ENCODE results near the gene AGMO.

AGMO gene

DNA sequence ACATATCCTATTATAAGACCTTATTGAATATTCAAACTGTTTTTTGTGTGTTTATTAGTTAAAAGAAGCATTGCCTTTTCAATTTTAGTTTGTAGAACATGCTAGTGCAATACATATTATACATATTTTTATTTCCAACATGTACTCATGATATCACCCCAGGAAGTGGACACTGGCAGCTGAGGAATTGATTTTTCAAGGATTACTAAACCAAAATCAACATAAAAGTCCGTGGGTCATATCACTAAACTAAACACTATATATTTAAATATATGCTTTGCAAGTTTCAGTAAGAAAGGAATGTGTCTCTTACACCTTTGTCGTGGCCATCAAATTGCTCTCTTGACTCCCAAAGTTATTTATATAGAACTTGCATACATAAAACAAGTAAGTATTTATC lies 185.2 kb downstream of the AGMO start:
- no peak overlapping the region for H3K4me3 ChIP-seq (ENCODE audit: low read depth, low read length)
- TF ChIP-seq, protein P1, sequence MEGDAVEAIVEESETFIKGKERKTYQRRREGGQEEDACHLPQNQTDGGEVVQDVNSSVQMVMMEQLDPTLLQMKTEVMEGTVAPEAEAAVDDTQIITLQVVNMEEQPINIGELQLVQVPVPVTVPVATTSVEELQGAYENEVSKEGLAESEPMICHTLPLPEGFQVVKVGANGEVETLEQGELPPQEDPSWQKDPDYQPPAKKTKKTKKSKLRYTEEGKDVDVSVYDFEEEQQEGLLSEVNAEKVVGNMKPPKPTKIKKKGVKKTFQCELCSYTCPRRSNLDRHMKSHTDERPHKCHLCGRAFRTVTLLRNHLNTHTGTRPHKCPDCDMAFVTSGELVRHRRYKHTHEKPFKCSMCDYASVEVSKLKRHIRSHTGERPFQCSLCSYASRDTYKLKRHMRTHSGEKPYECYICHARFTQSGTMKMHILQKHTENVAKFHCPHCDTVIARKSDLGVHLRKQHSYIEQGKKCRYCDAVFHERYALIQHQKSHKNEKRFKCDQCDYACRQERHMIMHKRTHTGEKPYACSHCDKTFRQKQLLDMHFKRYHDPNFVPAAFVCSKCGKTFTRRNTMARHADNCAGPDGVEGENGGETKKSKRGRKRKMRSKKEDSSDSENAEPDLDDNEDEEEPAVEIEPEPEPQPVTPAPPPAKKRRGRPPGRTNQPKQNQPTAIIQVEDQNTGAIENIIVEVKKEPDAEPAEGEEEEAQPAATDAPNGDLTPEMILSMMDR (IDR thresholded peaks at IDR 0.05; ENCODE audit: low read depth, low read length, missing control alignments) = no peak
- DNase-seq (ENCODE audit: low read depth) = no peak

DNA sequence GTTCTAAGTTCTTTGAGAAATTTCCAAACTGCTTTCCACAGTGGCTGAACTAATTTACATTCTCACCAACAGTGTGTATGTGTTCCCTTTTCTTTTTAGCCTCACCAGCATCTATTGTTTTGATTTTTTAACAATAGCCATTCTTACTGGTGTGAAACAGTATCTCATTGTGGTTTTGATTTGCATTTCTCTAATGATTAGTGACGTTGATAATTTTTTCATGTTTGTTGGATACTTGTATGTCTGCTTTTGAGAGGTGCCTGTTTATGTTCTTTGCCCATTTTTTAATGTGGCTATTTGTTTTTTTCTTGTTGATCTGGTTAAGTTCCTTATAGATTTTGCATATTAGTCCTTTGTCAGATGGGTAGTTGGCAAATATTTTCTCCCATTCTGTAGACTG lies 191.4 kb downstream of the AGMO start:
- TF ChIP-seq, protein P1 (IDR thresholded peaks at IDR 0.05; ENCODE audit: low read depth, low read length, missing control alignments) = no peak
- DNase-seq (ENCODE audit: low read depth) = no peak
- no peak overlapping the region for H3K4me3 ChIP-seq (ENCODE audit: low read depth, low read length)

DNA sequence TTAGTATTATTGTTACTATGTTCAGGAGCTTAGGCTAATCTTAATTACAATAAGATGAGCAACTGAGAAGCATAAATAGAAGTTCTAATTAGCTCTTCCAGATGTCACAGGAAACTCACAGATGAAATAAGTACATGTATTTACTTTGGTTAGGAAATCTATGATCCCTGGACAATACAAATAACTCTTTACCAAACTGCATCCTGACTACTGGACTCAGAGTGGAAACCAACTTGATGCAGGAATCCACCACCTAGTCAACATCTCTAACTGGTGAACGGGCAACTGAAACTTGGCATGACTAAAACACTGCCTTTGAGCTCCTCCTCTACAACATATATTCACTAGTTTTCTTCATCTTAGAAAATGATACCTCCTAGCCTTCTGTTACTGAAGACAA lies 193.2 kb downstream of the AGMO start:
- TF ChIP-seq, protein P1 (IDR thresholded peaks at IDR 0.05; ENCODE audit: low read depth, low read length, missing control alignments) = no peak
- DNase-seq (ENCODE audit: low read depth) = no peak
- H3K4me3 ChIP-seq (ENCODE audit: low read depth, low read length) = no peak overlapping the region

DNA sequence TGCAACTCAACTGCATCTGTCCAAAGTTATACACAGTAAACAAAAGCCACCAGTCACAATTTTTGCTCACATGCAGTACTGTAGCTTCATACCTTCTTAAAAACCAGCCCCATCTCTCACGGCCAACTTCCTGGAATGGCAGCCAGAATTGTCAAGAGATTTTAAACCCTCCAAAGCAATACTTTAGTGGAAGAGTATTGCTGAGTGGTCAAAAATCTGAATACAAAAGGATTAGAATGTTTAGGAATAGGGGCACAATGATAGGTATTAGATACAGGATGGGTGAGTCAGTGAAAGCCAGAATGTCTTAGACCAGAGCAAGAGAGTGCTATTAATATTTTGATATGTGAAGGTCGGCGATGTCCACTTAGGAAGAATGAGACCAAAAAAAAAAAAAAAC lies 193.9 kb downstream of the AGMO start:
- DNase-seq (ENCODE audit: low read depth) = no peak

DNA sequence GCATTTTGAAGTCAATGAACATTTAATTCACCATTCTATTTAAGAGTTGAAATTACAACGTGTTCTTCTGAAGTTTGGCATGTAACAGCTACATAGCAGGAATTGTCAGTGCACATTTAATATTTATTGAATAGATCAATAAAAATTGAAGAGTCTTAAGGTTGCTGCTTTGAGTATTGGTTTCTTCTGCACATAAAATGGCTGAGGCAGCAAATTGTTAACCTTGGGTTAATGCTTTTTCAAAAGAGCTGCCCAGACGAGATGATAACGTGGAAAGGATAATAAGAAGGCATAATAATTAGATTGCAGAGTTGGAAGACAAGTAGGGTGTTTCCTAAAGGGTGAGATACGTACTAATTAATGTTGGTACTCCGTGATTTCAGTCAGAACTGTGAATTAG lies 203.7 kb downstream of the AGMO start:
- TF ChIP-seq, protein P1 (IDR thresholded peaks at IDR 0.05; ENCODE audit: low read depth, low read length, missing control alignments) = no peak
- no peak overlapping the region for H3K4me3 ChIP-seq (ENCODE audit: low read depth, low read length)

More for the DNA sequence above, 193.9 kb downstream of the AGMO start:
- TF ChIP-seq, protein P1 (IDR thresholded peaks at IDR 0.05; ENCODE audit: low read depth, low read length, missing control alignments) = no peak
- H3K4me3 ChIP-seq (ENCODE audit: low read depth, low read length) = no peak overlapping the region

DNA sequence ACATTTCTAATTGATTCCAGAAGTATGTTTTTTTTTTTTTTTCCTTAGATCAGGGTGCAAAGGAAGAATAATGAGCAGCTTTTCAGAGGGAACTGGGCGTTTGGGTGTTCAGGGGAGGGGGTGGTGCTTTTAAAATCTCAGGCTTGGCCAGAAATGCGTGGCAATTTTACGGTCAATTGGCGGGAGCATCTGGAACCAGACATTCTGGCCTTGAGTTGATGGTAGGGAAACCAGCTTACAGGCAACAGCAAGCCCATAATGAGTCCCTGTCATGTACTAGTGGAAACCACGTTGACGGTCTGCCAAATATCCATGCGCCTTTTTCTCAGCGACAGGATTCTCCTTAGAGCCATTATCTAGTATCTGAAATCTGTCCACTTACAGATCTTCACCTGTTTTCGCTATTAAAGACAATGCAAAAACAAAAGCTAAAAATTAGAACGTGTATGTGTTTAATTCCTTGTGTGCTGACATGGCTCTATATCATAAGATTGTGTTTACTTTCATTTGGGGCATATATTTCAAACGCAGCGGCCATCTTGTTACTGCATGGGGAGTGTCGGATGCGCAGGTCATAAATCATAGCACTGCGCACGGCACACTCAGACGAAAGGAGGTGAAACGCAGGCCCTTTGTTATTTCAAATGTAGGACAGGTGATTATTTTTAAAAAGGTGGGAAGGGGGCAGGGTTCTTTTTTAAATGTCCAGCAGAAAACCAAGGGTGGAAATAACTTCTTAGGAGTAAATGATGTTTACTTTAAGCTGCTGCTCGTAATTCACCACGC lies 209.2 kb downstream of the AGMO start:
- TF ChIP-seq, protein P1 (IDR thresholded peaks at IDR 0.05; ENCODE audit: low read depth, low read length, missing control alignments) = no peak
- no peak for DNase-seq (ENCODE audit: low read depth)
- no peak overlapping the region for H3K4me3 ChIP-seq (ENCODE audit: low read depth, low read length)

More for the DNA sequence above, 203.7 kb downstream of the AGMO start:
- DNase-seq (ENCODE audit: low read depth) = no peak

DNA sequence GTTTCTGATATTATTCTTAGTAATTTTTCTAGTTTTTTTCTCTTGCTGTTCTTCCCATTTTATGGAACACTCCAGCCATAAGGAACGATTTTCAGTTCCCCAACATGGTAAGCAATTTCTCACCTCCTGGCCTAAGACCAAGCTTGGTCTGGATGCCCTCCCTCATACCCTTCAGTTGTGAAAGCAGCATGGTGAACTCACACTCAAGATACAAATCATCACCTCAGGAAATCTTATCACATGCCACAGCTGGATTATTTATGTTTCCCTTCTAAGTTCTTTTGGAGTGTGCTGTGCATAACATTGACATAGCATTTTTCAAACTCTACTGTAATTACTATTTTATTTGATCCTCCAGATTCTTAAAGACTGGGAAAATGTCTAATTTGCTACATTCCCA lies 216.6 kb downstream of the AGMO start:
- no peak overlapping the region for H3K4me3 ChIP-seq (ENCODE audit: low read depth, low read length)
- TF ChIP-seq, protein P1 (IDR thresholded peaks at IDR 0.05; ENCODE audit: low read depth, low read length, missing control alignments) = no peak
- DNase-seq (ENCODE audit: low read depth) = no peak

Data from GM12864 (cell line).